Kidney epithelial cell (primary cell): ENCODE measurements around the gene LRRFIP1. TPM values are rescaled to one million over a fixed set of nuclear protein-coding genes. Genes with fewer than 3 reads are reported as not detected.
A peak's percentile ranks its signal among the peaks of the same experiment; 100 is the strongest.

Experiments used
- DNase-seq: peaks from one replicate; pipeline ENCODE4 v3.0.0-alpha.2; 2010; ENCODE audit warnings: low read depth
- H3K27me3 ChIP-seq: 2 replicates; pipeline ENCODE4 v1.6.0; 2011; ENCODE audit warnings: low read length; ENCODE audit not compliant: control insufficient read depth, insufficient read depth
- H3K36me3 ChIP-seq: 2 replicates; pipeline ENCODE4 v1.5.1; 2011; ENCODE audit warnings: low read length; ENCODE audit not compliant: control insufficient read depth, insufficient read depth
- H3K4me3 ChIP-seq: 2 replicates; pipeline ENCODE4 v1.5.1; 2011; ENCODE audit warnings: low read depth, mild to moderate bottlenecking, control low read depth, low read length
- CTCF ChIP-seq: IDR thresholded peaks from 2 replicates; pipeline ENCODE4 v1.5.1; 2011; ENCODE audit warnings: mild to moderate bottlenecking, moderate library complexity, low read length, control low read depth, inconsistent platforms; ENCODE audit not compliant: insufficient read depth, poor library complexity, severe bottlenecking
- total RNA-seq: library from RNA; depleted of rRNA; stranded (reverse); fragments of >200 nt; gene quantifications from 2 replicates; pipeline ENCODE4 v1.2.3, GENCODE V29; 2015

The LRRFIP1 gene
- total RNA-seq, 1 donor from 2014 or later, result 97.5 TPM

- TF ChIP-seq CTCF, result no peak
- peaks cover 3% of the 10 kb centered on the region for H3K36me3 ChIP-seq
- H3K4me3 ChIP-seq, result no peak overlapping the region
- no peak for DNase-seq
- H3K27me3 ChIP-seq, result no peaks in the 10 kb centered on the region
These were observed 99.0 kb downstream of the LRRFIP1 start for GRCh38 chr2:237726401-237726830.

- Histone ChIP-seq H3K27me3 (no peaks in the 10 kb centered on the region), H3K4me3 (no peak overlapping the region), H3K36me3 (peaks cover 3% of the 10 kb centered on the region)
- no peak for DNase-seq
- TF ChIP-seq CTCF, result no peak
These were observed 100.0 kb downstream of the LRRFIP1 start for GRCh38 chr2:237727363-237727762.

GRCh38 chr2:237729681-237730475, 102.5 kb downstream of the LRRFIP1 start:
- peaks cover 1% of the 10 kb centered on the region for H3K36me3 ChIP-seq
- no peak for TF ChIP-seq CTCF
- no peak for DNase-seq
- H3K27me3 ChIP-seq, result no peaks in the 10 kb centered on the region
- no peak overlapping the region for H3K4me3 ChIP-seq

- peak; percentile 67 for DNase-seq
- Histone ChIP-seq H3K4me3 (no peak overlapping the region), H3K27me3 (no peaks in the 10 kb centered on the region), H3K36me3 (no peaks in the 10 kb centered on the region)
- TF ChIP-seq CTCF, result no peak
These were observed 104.3 kb downstream of the LRRFIP1 start for GRCh38 chr2:237731663-237732062.

- no peaks in the 10 kb centered on the region for H3K27me3 ChIP-seq
- no peaks in the 10 kb centered on the region for H3K36me3 ChIP-seq
- no peak for TF ChIP-seq CTCF
- no peak overlapping the region for H3K4me3 ChIP-seq
- DNase-seq, result no peak
These were observed 104.7 kb downstream of the LRRFIP1 start for GRCh38 chr2:237732070-237732469.
